Tibial nerve (tissue), 4 donors: ENCODE measurements around the gene SIRT6.

Source experiments
- CTCF ChIP-seq, 5 experiments: fragments of 200-600 bp in 3 of 5; fragments of 450-650 bp in 2 of 5; sonication (generic) in 3 of 5; IDR thresholded peaks; one replicate each; pipeline ENCODE4 v1.5.1; 2016 to 2019; ENCODE audit warnings: antibody characterized with exemption in 5 of 5, mild to moderate bottlenecking in 3 of 5, moderate library complexity in 2 of 5
- EP300 ChIP-seq, 2 donors: sonication (generic); formaldehyde crosslinking; IDR thresholded peaks; one replicate each; pipeline ENCODE4 v1.6.1; 2017; ENCODE audit warnings: antibody characterized with exemption in 2 of 2, mild to moderate bottlenecking in 1 of 2
- POLR2A ChIP-seq, 2 donors: fragments of 450-650 bp; IDR thresholded peaks; one replicate each; pipeline ENCODE4 v1.6.1; 2017; ENCODE audit warnings: antibody characterized with exemption in 2 of 2, mild to moderate bottlenecking in 2 of 2, moderate library complexity in 2 of 2

GRCh38 chr19:4175669-4175931 is 6.8 kb downstream of the SIRT6 start:
- TF ChIP-seq CTCF (IDR thresholded peaks at IDR 0.05) (no peak), POLR2A (IDR thresholded peaks at IDR 0.05) (no peak), EP300 (IDR thresholded peaks at IDR 0.05) (no peak)
